Measurements from ENCODE around the gene EDAR.

DNA sequence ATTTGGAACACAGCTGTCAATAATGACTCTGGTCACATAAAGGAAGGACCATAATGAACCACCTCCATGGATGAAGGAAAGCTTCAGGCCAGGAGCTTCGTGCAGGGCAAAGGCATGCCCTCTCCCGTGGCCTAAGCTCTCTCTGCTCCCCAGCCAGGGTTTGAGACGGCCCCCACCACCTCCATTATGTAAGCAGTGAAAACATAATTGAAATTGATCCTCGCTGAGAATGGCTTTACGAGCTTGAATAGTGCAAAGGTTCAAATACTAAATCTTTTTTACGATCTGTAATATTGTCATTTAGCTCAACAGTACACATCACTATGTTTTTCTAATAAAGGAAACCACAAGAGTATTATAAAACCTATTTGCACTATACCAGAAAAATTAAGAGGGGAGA lies 5.2 kb upstream of the EDAR start:
- TF ChIP-seq GATA2 (IDR thresholded peaks at IDR 0.05; ENCODE audit: low read depth, low read length) (no peak), GATA3 (IDR thresholded peaks at IDR 0.05; ENCODE audit: low read depth, low read length) (no peak)

Measured in SH-SY5Y (cell line).